Activated naive CD4-positive, alpha-beta T cell treated with anti-CD3 and anti-CD28 coated beads, Interleukin-2, amount 50 U/mL, for 16 hours (primary cell): ENCODE results near the gene OR51B4.

Experiments used
- DNase-seq: peaks from one replicate; pipeline ENCODE4 v3.0.0-alpha.2; 2020

OR51B4 gene

GRCh38 chr11:5293028-5293427 lies 8.7 kb downstream of the OR51B4 start:
- DNase-seq = no peak

GRCh38 chr11:5291207-5291838 lies 10.4 kb downstream of the OR51B4 start:
- DNase-seq = no peak

- DNase-seq = no peak
Observed at GRCh38 chr11:5290106-5290505, 11.6 kb downstream of the OR51B4 start.

GRCh38 chr11:5289696-5290095 lies 12.1 kb downstream of the OR51B4 start:
- DNase-seq = no peak

GRCh38 chr11:5288906-5289550 lies 12.7 kb downstream of the OR51B4 start:
- no peak for DNase-seq

GRCh38 chr11:5288108-5288905 lies 13.4 kb downstream of the OR51B4 start:
- DNase-seq = no peak

GRCh38 chr11:5286901-5287300 lies 14.8 kb downstream of the OR51B4 start:
- no peak for DNase-seq

GRCh38 chr11:5286351-5286750 lies 15.4 kb downstream of the OR51B4 start:
- no peak for DNase-seq

GRCh38 chr11:5285703-5286340 lies 15.9 kb downstream of the OR51B4 start:
- no peak for DNase-seq

GRCh38 chr11:5284637-5285036 lies 17.1 kb downstream of the OR51B4 start:
- no peak for DNase-seq

GRCh38 chr11:5283882-5284281 lies 17.9 kb downstream of the OR51B4 start:
- no peak for DNase-seq

GRCh38 chr11:5283086-5283485 lies 18.7 kb downstream of the OR51B4 start:
- no peak for DNase-seq

GRCh38 chr11:5282628-5283027 lies 19.1 kb downstream of the OR51B4 start:
- DNase-seq = no peak

GRCh38 chr11:5281596-5281995 lies 20.1 kb downstream of the OR51B4 start:
- DNase-seq = no peak

- no peak for DNase-seq
Observed at GRCh38 chr11:5280582-5281102, 21.1 kb downstream of the OR51B4 start.

GRCh38 chr11:5279471-5280090 lies 22.2 kb downstream of the OR51B4 start:
- DNase-seq = no peak

- no peak for DNase-seq
Observed at GRCh38 chr11:5277807-5278382, 23.9 kb downstream of the OR51B4 start.

GRCh38 chr11:5276697-5277096 lies 25.0 kb downstream of the OR51B4 start:
- DNase-seq = no peak

- no peak for DNase-seq
Observed at GRCh38 chr11:5275369-5276110, 26.2 kb downstream of the OR51B4 start.

- DNase-seq = no peak
Observed at GRCh38 chr11:5274395-5274794, 27.4 kb downstream of the OR51B4 start.

- no peak for DNase-seq
Observed at GRCh38 chr11:5272395-5273017, 29.2 kb downstream of the OR51B4 start.
